ENCODE results near the gene SKOR1.

SKOR1 gene

GRCh38 chr15:67857220-67857619, 31.9 kb downstream of the SKOR1 start:
- DNase-seq: no peak

- no peak for DNase-seq
Observed at GRCh38 chr15:67859331-67859946, 34.1 kb downstream of the SKOR1 start.

- no peak for DNase-seq
Observed at GRCh38 chr15:67861983-67862382, 36.7 kb downstream of the SKOR1 start.

GRCh38 chr15:67862750-67863441, 37.6 kb downstream of the SKOR1 start:
- DNase-seq: no peak

GRCh38 chr15:67863442-67863987, 38.2 kb downstream of the SKOR1 start:
- DNase-seq: no peak

- no peak for DNase-seq
Observed at GRCh38 chr15:67865331-67865730, 40.0 kb downstream of the SKOR1 start.

- DNase-seq: no peak
Observed at GRCh38 chr15:67865766-67866165, 40.5 kb downstream of the SKOR1 start.

- no peak for DNase-seq
Observed at GRCh38 chr15:67869701-67870100, 44.4 kb downstream of the SKOR1 start.

- DNase-seq: no peak
Observed at GRCh38 chr15:67870868-67871408, 45.6 kb downstream of the SKOR1 start.

GRCh38 chr15:67873777-67874176, 48.5 kb downstream of the SKOR1 start:
- DNase-seq: no peak

GRCh38 chr15:67878712-67879206, 53.5 kb downstream of the SKOR1 start:
- DNase-seq: no peak

GRCh38 chr15:67879440-67880129, 54.3 kb downstream of the SKOR1 start:
- DNase-seq: no peak

- no peak for DNase-seq
Observed at GRCh38 chr15:67880651-67881182, 55.4 kb downstream of the SKOR1 start.

- no peak for DNase-seq
Observed at GRCh38 chr15:67882487-67883233, 57.4 kb downstream of the SKOR1 start.

GRCh38 chr15:67883234-67883773, 58.0 kb downstream of the SKOR1 start:
- no peak for DNase-seq

GRCh38 chr15:67884009-67884408, 58.7 kb downstream of the SKOR1 start:
- no peak for DNase-seq
